Right lung (tissue), 5 donors: ENCODE measurements around the gene SCAF4. TPM values are rescaled to one million over a fixed set of nuclear protein-coding genes. Genes with fewer than 3 reads are reported as not detected.
"Not testable (repeated sequence)": the region's sequence is repeated elsewhere in the genome, so short reads cannot be mapped to it uniquely, and the experiment has no call there.

ENCODE experiments used
- DNase-seq, 2 donors: peaks; one replicate each; pipeline ENCODE4 v3.0.0-alpha.2; 2013
- polyA plus RNA-seq, 5 donors: library from polyadenylated mRNA; unstranded; fragments of 120-200 nt; gene quantifications; one replicate each; pipeline versions ENCODE4 v1.2.1 to v1.2.3, GENCODE V29; 2013; ENCODE audit warnings: inconsistent platforms in 1 of 5, low replicate concordance in 1 of 5; ENCODE audit not compliant: insufficient read length in 5 of 5, insufficient read depth in 1 of 5

SCAF4 gene
- polyA plus RNA-seq, 5 donors = 36.3 to 43.3 (median 38.7) TPM

- DNase-seq = not testable (repeated sequence)
These were observed 80.4 kb downstream of the SCAF4 start for GRCh38 chr21:31651491-31651890.

- no peak for DNase-seq
These were observed 81.0 kb downstream of the SCAF4 start for GRCh38 chr21:31650930-31651329.

GRCh38 chr21:31647650-31648049, 84.3 kb downstream of the SCAF4 start:
- DNase-seq = no peak

GRCh38 chr21:31644643-31645042, 87.3 kb downstream of the SCAF4 start:
- no peak for DNase-seq

GRCh38 chr21:31641416-31641922, 90.4 kb downstream of the SCAF4 start:
- DNase-seq = no peak

GRCh38 chr21:31636874-31637273, 95.0 kb downstream of the SCAF4 start:
- no peak for DNase-seq

- no peak for DNase-seq
These were observed 96.9 kb downstream of the SCAF4 start for GRCh38 chr21:31634993-31635392.

GRCh38 chr21:31631881-31632280, 100.0 kb downstream of the SCAF4 start:
- not testable (repeated sequence) for DNase-seq

GRCh38 chr21:31629972-31630711, 101.8 kb downstream of the SCAF4 start:
- DNase-seq = no peak

- no peak for DNase-seq
These were observed 106.9 kb downstream of the SCAF4 start for GRCh38 chr21:31624961-31625491.

- DNase-seq = no peak
These were observed 107.7 kb downstream of the SCAF4 start for GRCh38 chr21:31624181-31624580.

GRCh38 chr21:31623664-31624063, 108.3 kb downstream of the SCAF4 start:
- no peak for DNase-seq

- no peak for DNase-seq
These were observed 109.5 kb downstream of the SCAF4 start for GRCh38 chr21:31622397-31622796.

Other genes starting within 250 kb of the SCAF4 start
- 100 to 1,000 TPM; 228 to 246 (median 230) TPM for gene SOD1, start 72.4 kb downstream of the SCAF4 start, polyA plus RNA-seq
- 1 to 10 TPM; 4.9 to 8.7 (median 7.3) TPM for gene HUNK, start 140.9 kb upstream of the SCAF4 start, polyA plus RNA-seq